Cardiac fibroblast (primary cell): ENCODE results near the gene AGFG1.

ENCODE experiments used
- DNase-seq, 2 donors: peaks; one replicate each; pipeline versions ENCODE4 v3.0.0 to v3.0.0-alpha.2; 2010; ENCODE audit warnings: low read depth in 2 of 2
- H3K4me3 ChIP-seq, 2 donors: replicated peaks in 1 of 2; 1 replicate in 1 of 2; 2 replicates in 1 of 2; pipeline ENCODE4 v1.5.1; 2011; ENCODE audit warnings: low read depth in 2 of 2, low read length in 2 of 2, mild to moderate bottlenecking in 2 of 2, moderate library complexity in 1 of 2
- TF ChIP-seq, protein P1 (sequence below): IDR thresholded peaks from one replicate; pipeline ENCODE4 v1.5.1; 2011; ENCODE audit warnings: low read depth, mild to moderate bottlenecking, low read length, inconsistent platforms

Gene AGFG1

GRCh38 chr2:227471412-227471811, 544 bp upstream of the AGFG1 start:
- H3K4me3 ChIP-seq, result no peak overlapping the region
- DNase-seq, result no peak
- TF ChIP-seq, protein P1, sequence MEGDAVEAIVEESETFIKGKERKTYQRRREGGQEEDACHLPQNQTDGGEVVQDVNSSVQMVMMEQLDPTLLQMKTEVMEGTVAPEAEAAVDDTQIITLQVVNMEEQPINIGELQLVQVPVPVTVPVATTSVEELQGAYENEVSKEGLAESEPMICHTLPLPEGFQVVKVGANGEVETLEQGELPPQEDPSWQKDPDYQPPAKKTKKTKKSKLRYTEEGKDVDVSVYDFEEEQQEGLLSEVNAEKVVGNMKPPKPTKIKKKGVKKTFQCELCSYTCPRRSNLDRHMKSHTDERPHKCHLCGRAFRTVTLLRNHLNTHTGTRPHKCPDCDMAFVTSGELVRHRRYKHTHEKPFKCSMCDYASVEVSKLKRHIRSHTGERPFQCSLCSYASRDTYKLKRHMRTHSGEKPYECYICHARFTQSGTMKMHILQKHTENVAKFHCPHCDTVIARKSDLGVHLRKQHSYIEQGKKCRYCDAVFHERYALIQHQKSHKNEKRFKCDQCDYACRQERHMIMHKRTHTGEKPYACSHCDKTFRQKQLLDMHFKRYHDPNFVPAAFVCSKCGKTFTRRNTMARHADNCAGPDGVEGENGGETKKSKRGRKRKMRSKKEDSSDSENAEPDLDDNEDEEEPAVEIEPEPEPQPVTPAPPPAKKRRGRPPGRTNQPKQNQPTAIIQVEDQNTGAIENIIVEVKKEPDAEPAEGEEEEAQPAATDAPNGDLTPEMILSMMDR, result no peak

- peak overlapping the region; percentile 87 to 94 for H3K4me3 ChIP-seq
- TF ChIP-seq, protein P1, result no peak
- DNase-seq, result peak; percentile 32 to 52
Measured at GRCh38 chr2:227472265-227473121, 537 bp downstream of the AGFG1 start.

- TF ChIP-seq, protein P1, result no peak
- H3K4me3 ChIP-seq, result peak overlapping the region; percentile 87 to 94
- no peak for DNase-seq
Measured at GRCh38 chr2:227473122-227473461, 1.1 kb downstream of the AGFG1 start.

GRCh38 chr2:227473806-227474205, 1.9 kb downstream of the AGFG1 start:
- peak; percentile 18 to 34 for DNase-seq
- peak overlapping the region; percentile 87 to 94 for H3K4me3 ChIP-seq
- TF ChIP-seq, protein P1, result no peak

GRCh38 chr2:227474410-227474809, 2.5 kb downstream of the AGFG1 start:
- DNase-seq, result no peak
- TF ChIP-seq, protein P1, result no peak
- H3K4me3 ChIP-seq, result no peak overlapping the region

DNA sequence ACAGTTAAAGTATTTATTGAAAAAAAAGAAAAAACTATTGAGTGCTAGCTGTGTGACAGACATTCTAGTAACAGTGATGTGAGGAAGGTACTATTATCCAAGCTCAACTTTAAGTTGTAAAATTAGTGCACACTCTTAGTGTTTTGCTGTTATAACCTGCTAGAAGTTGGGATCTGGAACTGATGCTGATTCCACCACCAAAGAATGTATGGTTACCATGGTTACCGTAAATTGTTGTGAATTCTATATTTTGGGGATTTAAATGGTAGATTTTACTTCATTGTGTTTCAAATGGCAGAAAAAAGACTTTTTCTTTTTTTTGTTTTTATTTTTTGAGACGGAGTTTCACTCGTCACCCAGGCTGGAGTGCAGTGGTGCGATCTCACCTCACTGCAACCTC, 5.3 kb downstream of the AGFG1 start:
- TF ChIP-seq, protein P1, result no peak
- no peak overlapping the region for H3K4me3 ChIP-seq
- peak; percentile 26 to 44 for DNase-seq
